ENCODE data around the gene MTHFD2L. TPM values are rescaled to one million over a fixed set of nuclear protein-coding genes. Genes with fewer than 3 reads are reported as not detected.

Gene MTHFD2L
- total RNA-seq, 1 experiment from 2014 or later = 34.0 TPM

DNA sequence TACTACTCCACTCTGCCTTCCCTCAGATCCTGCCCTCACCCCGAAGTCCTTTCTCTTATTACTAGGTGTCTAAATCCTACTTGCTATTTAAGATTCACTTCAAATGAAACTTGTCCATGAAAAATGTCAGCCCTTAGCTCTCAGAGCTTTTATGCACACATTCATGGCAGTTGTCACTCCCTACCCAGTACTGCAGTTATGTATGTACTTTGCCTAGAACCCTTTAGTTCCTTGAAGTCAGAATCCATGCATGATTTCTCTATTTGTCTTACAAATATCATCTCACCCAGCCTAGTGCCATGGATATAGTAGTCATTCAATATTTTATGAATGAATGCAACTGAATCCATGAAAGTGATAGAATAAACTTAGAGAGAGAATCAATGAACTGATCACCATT lies 147.1 kb downstream of the MTHFD2L start:
- no peaks in the 10 kb centered on the region for H3K9me3 ChIP-seq (ENCODE audit: low read length)
- POLR2A ChIA-PET (ENCODE audit: unreplicated experiment) = no interaction called here
- CTCF ChIA-PET = no interaction called here

GRCh38 chr4:74307170-74307569 lies 149.3 kb downstream of the MTHFD2L start:
- DNase-seq = no peak
- H2AFZ ChIP-seq (ENCODE audit: low read length) = no peak overlapping the region
- POLR2A ChIA-PET (ENCODE audit: unreplicated experiment) = interaction anchor here (0.6 kb wide), 1 partner anchor 443 kb away, joined by 5 read pairs; no protein-coding TSS in a partner anchor

More for the DNA sequence above, 147.1 kb downstream of the MTHFD2L start:
- Histone ChIP-seq H3K4me3 (ENCODE audit: low read length) (no peak overlapping the region), H3F3A (ENCODE audit: low read length, unreplicated experiment) (peaks cover 15% of the 10 kb centered on the region), H3K9ac (ENCODE audit: low read length) (no peak overlapping the region), H3K27me3 (ENCODE audit: low read length) (no peaks in the 10 kb centered on the region), H3K27ac (ENCODE audit: low read length) (no peak overlapping the region), H4K20me1 (ENCODE audit: low read length) (no peaks in the 10 kb centered on the region), H3K4me1 (ENCODE audit: insufficient read depth, low read length) (peaks cover 25% of the 10 kb centered on the region), H3K9me2 (replicated peaks; ENCODE audit: low read length) (no peaks in the 10 kb centered on the region), H3K79me2 (ENCODE audit: low read length) (peaks cover 13% of the 10 kb centered on the region), H3K4me2 (ENCODE audit: low read length) (no peak overlapping the region), H2AFZ (ENCODE audit: low read length) (no peak overlapping the region), H3K36me3 (ENCODE audit: low read depth, low read length) (no peaks in the 10 kb centered on the region)
- BruUV-seq (replicated peaks) = no TSS peak
- ATAC-seq (no peak), DNase-seq (no peak)
- intact Hi-C loops (cut with micrococcal nuclease) = no loop called here
- TF ChIP-seq EZH2phosphoT487 (IDR thresholded peaks at IDR 0.05; ENCODE audit: borderline replicate concordance, low read length) (no peak), EZH2 (IDR thresholded peaks at IDR 0.05; ENCODE audit: low read length, unreplicated experiment) (no peak)
- TF ChIP-seq, protein P1, sequence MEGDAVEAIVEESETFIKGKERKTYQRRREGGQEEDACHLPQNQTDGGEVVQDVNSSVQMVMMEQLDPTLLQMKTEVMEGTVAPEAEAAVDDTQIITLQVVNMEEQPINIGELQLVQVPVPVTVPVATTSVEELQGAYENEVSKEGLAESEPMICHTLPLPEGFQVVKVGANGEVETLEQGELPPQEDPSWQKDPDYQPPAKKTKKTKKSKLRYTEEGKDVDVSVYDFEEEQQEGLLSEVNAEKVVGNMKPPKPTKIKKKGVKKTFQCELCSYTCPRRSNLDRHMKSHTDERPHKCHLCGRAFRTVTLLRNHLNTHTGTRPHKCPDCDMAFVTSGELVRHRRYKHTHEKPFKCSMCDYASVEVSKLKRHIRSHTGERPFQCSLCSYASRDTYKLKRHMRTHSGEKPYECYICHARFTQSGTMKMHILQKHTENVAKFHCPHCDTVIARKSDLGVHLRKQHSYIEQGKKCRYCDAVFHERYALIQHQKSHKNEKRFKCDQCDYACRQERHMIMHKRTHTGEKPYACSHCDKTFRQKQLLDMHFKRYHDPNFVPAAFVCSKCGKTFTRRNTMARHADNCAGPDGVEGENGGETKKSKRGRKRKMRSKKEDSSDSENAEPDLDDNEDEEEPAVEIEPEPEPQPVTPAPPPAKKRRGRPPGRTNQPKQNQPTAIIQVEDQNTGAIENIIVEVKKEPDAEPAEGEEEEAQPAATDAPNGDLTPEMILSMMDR (conservative IDR thresholded peaks at IDR 0.05; ENCODE audit: low read depth, low read length) = no peak

DNA sequence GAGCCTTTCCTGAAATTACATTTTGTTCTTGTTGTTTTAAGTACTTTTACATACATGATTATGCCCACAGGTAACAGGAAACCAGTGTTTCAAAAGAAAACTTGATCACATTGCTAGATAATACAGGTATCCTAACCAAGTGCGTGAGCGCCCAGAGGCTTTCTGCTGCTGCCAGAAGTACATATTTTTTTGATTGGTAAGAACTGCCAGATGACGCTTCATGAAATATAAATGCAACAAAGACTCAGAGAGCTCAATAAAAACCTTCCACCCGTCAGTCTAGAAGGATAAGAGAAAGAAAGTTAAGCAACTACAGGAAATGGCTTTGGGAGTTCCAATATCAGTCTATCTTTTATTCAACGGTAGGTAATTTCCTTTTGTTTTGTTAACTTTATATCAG lies 150.3 kb downstream of the MTHFD2L start, which contains the start of gene EPGN:
EPGN (plus strand) TSS at position 256 of the 400 bp plus-strand sequence; CDS start at position 320, 64 bp downstream.
- Histone ChIP-seq H3K27me3 (ENCODE audit: low read length) (no peaks in the 10 kb centered on the region), H3K9me2 (replicated peaks; ENCODE audit: low read length) (no peaks in the 10 kb centered on the region), H3K9ac (ENCODE audit: low read length) (peak within 1 kb of the TSS; percentile 74), H3F3A (ENCODE audit: low read length, unreplicated experiment) (peaks cover 15% of the 10 kb centered on the region), H3K79me2 (ENCODE audit: low read length) (peaks cover 29% of the 10 kb centered on the region), H3K9me3 (ENCODE audit: low read length) (no peaks in the 10 kb centered on the region), H4K20me1 (ENCODE audit: low read length) (no peaks in the 10 kb centered on the region), H3K27ac (ENCODE audit: low read length) (peak within 1 kb of the TSS; percentile 86), H2AFZ (ENCODE audit: low read length) (peak within 1 kb of the TSS; percentile 53), H3K4me3 (ENCODE audit: low read length) (peak within 1 kb of the TSS; percentile 69), H3K4me2 (ENCODE audit: low read length) (peak within 1 kb of the TSS; percentile 76), H3K36me3 (ENCODE audit: low read depth, low read length) (peaks cover 4% of the 10 kb centered on the region; the same call in 1 of the 2 replicates), H3K4me1 (ENCODE audit: insufficient read depth, low read length) (peaks cover 34% of the 10 kb centered on the region)
- intact Hi-C loops (cut with micrococcal nuclease) = loop anchor here (1.0 kb wide), 1 partner anchor 40 kb away; no protein-coding TSS in a partner anchor
- TF ChIP-seq, protein P1 (conservative IDR thresholded peaks at IDR 0.05; ENCODE audit: low read depth, low read length) = no peak
- TF ChIP-seq EZH2 (IDR thresholded peaks at IDR 0.05; ENCODE audit: low read length, unreplicated experiment) = no peak
- no peak for TF ChIP-seq EZH2phosphoT487 (IDR thresholded peaks at IDR 0.05; ENCODE audit: borderline replicate concordance, low read length)
- peak; percentile 81 for ATAC-seq
- ChIA-PET POLR2A (ENCODE audit: unreplicated experiment) (interaction anchor here (1.5 kb wide), 1 partner anchor 77 kb away, joined by 5 read pairs; no protein-coding TSS in a partner anchor), CTCF (interaction anchor here (0.8 to 1.9 kb wide), 3 partner anchors 77 to 654 kb away, joined by 3 to 8 read pairs (median 4); no protein-coding TSS in a partner anchor)
- BruUV-seq (replicated peaks) = no TSS peak
- DNase-seq = peak; percentile 92

More at GRCh38 chr4:74307170-74307569, 149.3 kb downstream of the MTHFD2L start:
- CTCF ChIA-PET = no interaction called here
- no peak for ATAC-seq
- no peak for TF ChIP-seq EZH2 (IDR thresholded peaks at IDR 0.05; ENCODE audit: low read length, unreplicated experiment)
- no peak for TF ChIP-seq EZH2phosphoT487 (IDR thresholded peaks at IDR 0.05; ENCODE audit: borderline replicate concordance, low read length)
- Histone ChIP-seq H4K20me1 (ENCODE audit: low read length) (no peaks in the 10 kb centered on the region), H3K4me1 (ENCODE audit: insufficient read depth, low read length) (peaks cover 34% of the 10 kb centered on the region), H3K4me3 (ENCODE audit: low read length) (no peak overlapping the region), H3K9me2 (replicated peaks; ENCODE audit: low read length) (no peaks in the 10 kb centered on the region), H3K9me3 (ENCODE audit: low read length) (no peaks in the 10 kb centered on the region), H3K36me3 (ENCODE audit: low read depth, low read length) (no peaks in the 10 kb centered on the region), H3K27ac (ENCODE audit: low read length) (no peak overlapping the region), H3F3A (ENCODE audit: low read length, unreplicated experiment) (peaks cover 15% of the 10 kb centered on the region), H3K4me2 (ENCODE audit: low read length) (no peak overlapping the region), H3K79me2 (ENCODE audit: low read length) (peaks cover 29% of the 10 kb centered on the region), H3K9ac (ENCODE audit: low read length) (no peak overlapping the region), H3K27me3 (ENCODE audit: low read length) (no peaks in the 10 kb centered on the region)
- no TSS peak for BruUV-seq (replicated peaks)
- intact Hi-C loops (cut with micrococcal nuclease) = no loop called here

All from PC-3 (cell line).